Chondrocyte (in vitro differentiated cells): Measurements from ENCODE around the gene ZNF275. TPM values are rescaled to one million over a fixed set of nuclear protein-coding genes. Genes with fewer than 3 reads are reported as not detected.
"Not testable (repeated sequence)": the region's sequence is repeated elsewhere in the genome, so short reads cannot be mapped to it uniquely, and the experiment has no call there.

ENCODE experiments used
- DNase-seq: peaks from one replicate; pipeline ENCODE4 v3.0.0; 2021; ENCODE audit warnings: mixed read lengths, low spot score
- H3K27ac Mint-ChIP-seq: one replicate; pipeline ENCODE4 v1.8.0; 2021; ENCODE audit warnings: mild to moderate bottlenecking, moderate library complexity, mixed read lengths; ENCODE audit not compliant: unreplicated experiment
- H3K27me3 Mint-ChIP-seq: 2 replicates; pipeline ENCODE4 v1.8.0; 2021; ENCODE audit warnings: low read depth, mixed read lengths
- H3K36me3 Mint-ChIP-seq: 2 replicates; pipeline ENCODE4 v1.8.0; 2021; ENCODE audit warnings: low read depth, mixed read lengths
- H3K4me1 Mint-ChIP-seq: 2 replicates; pipeline ENCODE4 v1.8.0; 2021; ENCODE audit warnings: low read depth, mild to moderate bottlenecking, mixed read lengths
- H3K4me3 Mint-ChIP-seq: one replicate; pipeline ENCODE4 v1.8.0; 2021; ENCODE audit warnings: mild to moderate bottlenecking, moderate library complexity, mixed read lengths; ENCODE audit not compliant: unreplicated experiment
- H3K9me3 Mint-ChIP-seq: 2 replicates; pipeline ENCODE4 v1.8.0; 2021; ENCODE audit warnings: low read depth, mixed read lengths
- total RNA-seq: library from RNA; stranded (reverse); gene quantifications from 3 replicates; pipeline ENCODE4 v1.2.1, GENCODE V29; 2021
- TF ChIP-seq, protein P1 (sequence below): fragments of 200-600 bp; sonication (generic); IDR thresholded peaks from 2 replicates; pipeline ENCODE4 v1.5.0; 2021; ENCODE audit warnings: antibody characterized with exemption, mild to moderate bottlenecking, moderate library complexity

The ZNF275 gene
- total RNA-seq, 1 donor from 2014 or later, result 19.8 TPM

- Mint-ChIP-seq H3K27me3 (peaks cover 2% of the 10 kb centered on the region), H3K4me1 (no peaks in the 10 kb centered on the region), H3K36me3 (no peaks in the 10 kb centered on the region), H3K9me3 (no peaks in the 10 kb centered on the region), H3K27ac (no peak overlapping the region), H3K4me3 (no peak overlapping the region)
- TF ChIP-seq, protein P1, sequence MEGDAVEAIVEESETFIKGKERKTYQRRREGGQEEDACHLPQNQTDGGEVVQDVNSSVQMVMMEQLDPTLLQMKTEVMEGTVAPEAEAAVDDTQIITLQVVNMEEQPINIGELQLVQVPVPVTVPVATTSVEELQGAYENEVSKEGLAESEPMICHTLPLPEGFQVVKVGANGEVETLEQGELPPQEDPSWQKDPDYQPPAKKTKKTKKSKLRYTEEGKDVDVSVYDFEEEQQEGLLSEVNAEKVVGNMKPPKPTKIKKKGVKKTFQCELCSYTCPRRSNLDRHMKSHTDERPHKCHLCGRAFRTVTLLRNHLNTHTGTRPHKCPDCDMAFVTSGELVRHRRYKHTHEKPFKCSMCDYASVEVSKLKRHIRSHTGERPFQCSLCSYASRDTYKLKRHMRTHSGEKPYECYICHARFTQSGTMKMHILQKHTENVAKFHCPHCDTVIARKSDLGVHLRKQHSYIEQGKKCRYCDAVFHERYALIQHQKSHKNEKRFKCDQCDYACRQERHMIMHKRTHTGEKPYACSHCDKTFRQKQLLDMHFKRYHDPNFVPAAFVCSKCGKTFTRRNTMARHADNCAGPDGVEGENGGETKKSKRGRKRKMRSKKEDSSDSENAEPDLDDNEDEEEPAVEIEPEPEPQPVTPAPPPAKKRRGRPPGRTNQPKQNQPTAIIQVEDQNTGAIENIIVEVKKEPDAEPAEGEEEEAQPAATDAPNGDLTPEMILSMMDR, result no peak
- DNase-seq, result peak; percentile 69
Measured at GRCh38 chrX:153388722-153389459, 54.9 kb downstream of the ZNF275 start.

- H3K9me3 Mint-ChIP-seq, H3K27me3 Mint-ChIP-seq, H3K36me3 Mint-ChIP-seq, H3K27ac Mint-ChIP-seq, H3K4me3 Mint-ChIP-seq, H3K4me1 Mint-ChIP-seq, DNase-seq: not testable (repeated sequence)
Measured at GRCh38 chrX:153389460-153389768, 55.5 kb downstream of the ZNF275 start.

- Mint-ChIP-seq H3K4me1 (no peaks in the 10 kb centered on the region), H3K36me3 (no peaks in the 10 kb centered on the region), H3K9me3 (no peaks in the 10 kb centered on the region), H3K27ac (no peak overlapping the region), H3K4me3 (no peak overlapping the region), H3K27me3 (peaks cover 5% of the 10 kb centered on the region)
- DNase-seq, result no peak
- TF ChIP-seq, protein P1, result no peak
Measured at GRCh38 chrX:153392642-153393321, 58.8 kb downstream of the ZNF275 start.

GRCh38 chrX:153394612-153395011 lies 60.7 kb downstream of the ZNF275 start:
- TF ChIP-seq, protein P1, result no peak
- DNase-seq, result no peak
- Mint-ChIP-seq H3K27ac (no peak overlapping the region), H3K9me3 (no peaks in the 10 kb centered on the region), H3K4me3 (no peak overlapping the region), H3K36me3 (no peaks in the 10 kb centered on the region), H3K4me1 (no peaks in the 10 kb centered on the region), H3K27me3 (peaks cover 7% of the 10 kb centered on the region)

DNA sequence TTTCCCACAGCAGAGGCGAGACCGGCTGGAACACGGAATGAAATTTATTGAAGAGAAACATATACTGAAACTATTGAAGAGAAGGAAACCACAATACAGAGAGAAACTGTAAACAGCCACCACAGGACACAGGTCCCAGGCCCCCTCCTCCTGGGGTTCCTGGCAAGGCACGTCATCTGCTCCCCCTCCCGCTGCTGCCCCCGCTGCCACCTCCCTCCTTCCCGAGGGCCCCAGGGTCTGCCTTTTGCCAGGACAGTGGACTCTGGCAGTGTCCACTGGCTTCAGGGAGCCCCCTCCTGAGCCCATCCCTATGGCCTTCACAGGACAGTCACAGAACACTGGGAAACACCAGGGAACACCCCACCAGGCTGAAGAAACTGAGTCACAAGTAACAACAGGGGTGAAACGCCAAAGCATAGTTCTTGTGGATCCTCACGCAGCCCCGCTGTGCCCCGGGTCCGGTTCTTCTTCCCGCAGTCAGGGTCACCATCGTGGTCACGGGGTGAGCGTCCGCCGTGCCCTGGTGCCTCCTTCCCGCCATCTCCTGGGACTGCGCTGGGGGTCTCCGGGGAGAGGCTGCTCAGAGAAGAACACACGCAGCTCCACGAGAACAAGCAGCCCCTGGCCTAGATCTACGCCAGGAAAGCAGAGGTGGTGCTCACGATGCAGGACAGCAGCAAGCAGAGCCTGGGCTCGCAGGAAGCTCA lies 61.8 kb downstream of the ZNF275 start:
- Mint-ChIP-seq H3K9me3 (no peaks in the 10 kb centered on the region), H3K27ac (no peak overlapping the region), H3K27me3 (peaks cover 7% of the 10 kb centered on the region), H3K36me3 (no peaks in the 10 kb centered on the region), H3K4me3 (no peak overlapping the region), H3K4me1 (no peaks in the 10 kb centered on the region)
- no peak for DNase-seq
- TF ChIP-seq, protein P1, result no peak
